Suppressor macrophage treated with lipopolysaccharide for 4 hours (primary cell): Measurements from ENCODE around the gene SPP1.
"Not testable (repeated sequence)": the region's sequence is repeated elsewhere in the genome, so short reads cannot be mapped to it uniquely, and the experiment has no call there.

Experiments
- DNase-seq: peaks from one replicate; pipeline ENCODE4 v3.0.0-alpha.2; 2020

Gene SPP1

GRCh38 chr4:87975466-87975865, at the start of gene SPP1:
Gene SPP1, plus strand, starts transcription at chr4:87975714. Its CDS starts 1,182 bp downstream, at chr4:87976896.
- peak; percentile 62 for DNase-seq

GRCh38 chr4:87926554-87927098, 48.9 kb upstream of the SPP1 start:
- no peak for DNase-seq

- DNase-seq: no peak
Observed at GRCh38 chr4:87930629-87931028, 44.9 kb upstream of the SPP1 start.

GRCh38 chr4:87931932-87932331, 43.6 kb upstream of the SPP1 start:
- no peak for DNase-seq

- no peak for DNase-seq
Observed at GRCh38 chr4:87932718-87933141, 42.8 kb upstream of the SPP1 start.

GRCh38 chr4:87933337-87933736, 42.2 kb upstream of the SPP1 start:
- DNase-seq: no peak

GRCh38 chr4:87934157-87934704, 41.3 kb upstream of the SPP1 start:
- DNase-seq: no peak

- DNase-seq: no peak
Observed at GRCh38 chr4:87934973-87935372, 40.5 kb upstream of the SPP1 start.

- DNase-seq: not testable (repeated sequence)
Observed at GRCh38 chr4:87935954-87936353, 39.6 kb upstream of the SPP1 start.

GRCh38 chr4:87937523-87937922, 38.0 kb upstream of the SPP1 start:
- no peak for DNase-seq

- no peak for DNase-seq
Observed at GRCh38 chr4:87938746-87939145, 36.8 kb upstream of the SPP1 start.

- no peak for DNase-seq
Observed at GRCh38 chr4:87939978-87940690, 35.4 kb upstream of the SPP1 start.

- not testable (repeated sequence) for DNase-seq
Observed at GRCh38 chr4:87940809-87941208, 34.7 kb upstream of the SPP1 start.

GRCh38 chr4:87941537-87942392, 33.7 kb upstream of the SPP1 start:
- DNase-seq: no peak

GRCh38 chr4:87943660-87944149, 31.8 kb upstream of the SPP1 start:
- no peak for DNase-seq

- DNase-seq: no peak
Observed at GRCh38 chr4:87944967-87945366, 30.5 kb upstream of the SPP1 start.

GRCh38 chr4:87946766-87947165, 28.7 kb upstream of the SPP1 start:
- no peak for DNase-seq

- no peak for DNase-seq
Observed at GRCh38 chr4:87947381-87948160, 27.9 kb upstream of the SPP1 start.

GRCh38 chr4:87949961-87950360, 25.6 kb upstream of the SPP1 start:
- peak; percentile 16 for DNase-seq

GRCh38 chr4:87950493-87950892, 25.0 kb upstream of the SPP1 start:
- no peak for DNase-seq

GRCh38 chr4:87950936-87951511, 24.5 kb upstream of the SPP1 start:
- no peak for DNase-seq

GRCh38 chr4:87953826-87954225, 21.7 kb upstream of the SPP1 start:
- peak; percentile 30 for DNase-seq
